ENCODE results near the gene BMAL1.

DNA sequence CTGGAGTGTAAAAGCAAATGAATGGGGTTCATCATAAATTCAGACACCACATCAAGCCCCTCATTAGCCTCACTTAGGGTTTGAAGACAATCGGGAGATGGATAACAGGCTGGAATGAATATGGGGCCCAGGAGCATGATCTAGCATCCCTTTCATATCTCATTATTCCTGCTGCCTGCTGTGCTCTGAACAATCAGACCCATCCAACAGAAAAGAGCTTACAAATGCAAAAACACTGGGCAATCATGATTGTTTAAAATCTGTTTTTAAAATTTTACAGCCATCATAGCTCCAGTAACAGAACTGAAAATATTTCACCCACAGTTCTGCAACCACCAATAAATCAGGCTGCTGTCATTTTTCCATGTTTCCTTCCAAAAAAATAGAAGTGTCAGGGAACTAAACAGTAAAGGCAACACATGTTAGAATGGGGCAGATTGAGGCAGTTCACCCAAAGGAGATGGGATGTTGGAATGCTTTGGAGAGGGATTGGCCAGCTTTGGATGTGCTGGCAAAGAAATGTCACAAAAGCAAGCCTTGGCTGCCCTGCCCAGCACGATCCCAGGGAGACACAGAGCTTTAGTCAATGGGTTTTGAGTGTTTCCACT, 47.8 kb upstream of the BMAL1 start:
- TF ChIP-seq EZH2 (IDR thresholded peaks at IDR 0.05; ENCODE audit: low read length, unreplicated experiment) = no peak
- TF ChIP-seq, protein P1, sequence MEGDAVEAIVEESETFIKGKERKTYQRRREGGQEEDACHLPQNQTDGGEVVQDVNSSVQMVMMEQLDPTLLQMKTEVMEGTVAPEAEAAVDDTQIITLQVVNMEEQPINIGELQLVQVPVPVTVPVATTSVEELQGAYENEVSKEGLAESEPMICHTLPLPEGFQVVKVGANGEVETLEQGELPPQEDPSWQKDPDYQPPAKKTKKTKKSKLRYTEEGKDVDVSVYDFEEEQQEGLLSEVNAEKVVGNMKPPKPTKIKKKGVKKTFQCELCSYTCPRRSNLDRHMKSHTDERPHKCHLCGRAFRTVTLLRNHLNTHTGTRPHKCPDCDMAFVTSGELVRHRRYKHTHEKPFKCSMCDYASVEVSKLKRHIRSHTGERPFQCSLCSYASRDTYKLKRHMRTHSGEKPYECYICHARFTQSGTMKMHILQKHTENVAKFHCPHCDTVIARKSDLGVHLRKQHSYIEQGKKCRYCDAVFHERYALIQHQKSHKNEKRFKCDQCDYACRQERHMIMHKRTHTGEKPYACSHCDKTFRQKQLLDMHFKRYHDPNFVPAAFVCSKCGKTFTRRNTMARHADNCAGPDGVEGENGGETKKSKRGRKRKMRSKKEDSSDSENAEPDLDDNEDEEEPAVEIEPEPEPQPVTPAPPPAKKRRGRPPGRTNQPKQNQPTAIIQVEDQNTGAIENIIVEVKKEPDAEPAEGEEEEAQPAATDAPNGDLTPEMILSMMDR (conservative IDR thresholded peaks at IDR 0.05; ENCODE audit: low read depth, low read length) = no peak
- TF ChIP-seq EZH2phosphoT487 (IDR thresholded peaks at IDR 0.05; ENCODE audit: borderline replicate concordance, low read length) = no peak
